ENCODE results near the gene ITPRID2.
A peak's percentile ranks its signal among the peaks of the same experiment; 100 is the strongest.

The ITPRID2 gene

DNA sequence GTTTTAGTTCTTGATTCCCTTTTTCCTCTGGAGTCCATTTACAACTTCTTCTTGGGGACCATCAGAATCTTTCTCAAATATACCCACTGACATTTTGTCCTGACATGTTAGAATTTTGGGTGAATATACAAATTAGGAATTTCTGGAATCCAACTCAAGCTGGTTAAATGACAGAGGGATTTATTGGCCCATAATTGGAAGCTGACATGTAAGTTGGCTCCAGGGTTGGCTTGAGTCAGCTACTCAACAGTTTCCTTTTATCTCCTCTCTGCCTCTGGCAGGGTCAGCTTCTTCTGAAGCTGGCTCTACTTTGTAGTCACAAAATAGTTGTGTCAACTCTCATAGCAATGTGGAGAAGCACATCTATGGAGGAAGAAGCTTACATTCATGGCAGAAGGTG, 57.5 kb downstream of the ITPRID2 start:
- Histone ChIP-seq H4K91ac (ENCODE audit: low read depth, low read length) (peak overlapping the region; percentile 92), H2BK12ac (ENCODE audit: low read length) (peak overlapping the region; percentile 99), H3K14ac (ENCODE audit: low read length) (peak overlapping the region; percentile 59), H2BK120ac (ENCODE audit: insufficient read depth, low read length, poor library complexity) (peak overlapping the region; percentile 98), H3K79me2 (ENCODE audit: control insufficient read depth, insufficient read depth, low read length, poor library complexity) (peaks cover 2% of the 10 kb centered on the region), H3K79me1 (ENCODE audit: low read length) (peaks cover 31% of the 10 kb centered on the region), H4K12ac (ENCODE audit: low read depth, low read length) (no peak overlapping the region), H3K4me1 (ENCODE audit: control insufficient read depth in 1 of 2, insufficient read depth in 2 of 2, low read length in 2 of 2) (peaks cover 13 to 19% of the 10 kb centered on the region in 2 experiments), H3K4ac (ENCODE audit: low read depth, low read length) (peak overlapping the region; percentile 49), H2AFZ (ENCODE audit: insufficient read depth, low read length, poor library complexity) (no peak overlapping the region), H3K27me3 (ENCODE audit: insufficient read depth, low read length) (no peaks in the 10 kb centered on the region), H4K8ac (ENCODE audit: low read depth, low read length) (peak overlapping the region; percentile 42), H3K27ac (ENCODE audit: low read depth, low read length) (peak overlapping the region; percentile 88), H2AK5ac (ENCODE audit: low read length) (peak overlapping the region; percentile 60), H3K9me3 (ENCODE audit: insufficient read depth, low read depth, low read length) (peaks cover 2% of the 10 kb centered on the region), H3K23ac (ENCODE audit: low read length) (no peak overlapping the region), H3K18ac (ENCODE audit: low read length) (peak overlapping the region; percentile 76), H3K9ac (ENCODE audit: low read length) (no peak overlapping the region), H2BK5ac (ENCODE audit: low read depth, low read length, poor library complexity) (peak overlapping the region; percentile 86), H3K4me3 (ENCODE audit: low read depth, low read length) (no peak overlapping the region), H3K36me3 (ENCODE audit: control insufficient read depth in 1 of 2, insufficient read depth in 2 of 2, low read length in 2 of 2) (no peaks in the 10 kb centered on the region), H3K4me2 (ENCODE audit: low read length) (no peak overlapping the region)
- peak in 1 of 2 donors; percentile 23 for DNase-seq

DNA sequence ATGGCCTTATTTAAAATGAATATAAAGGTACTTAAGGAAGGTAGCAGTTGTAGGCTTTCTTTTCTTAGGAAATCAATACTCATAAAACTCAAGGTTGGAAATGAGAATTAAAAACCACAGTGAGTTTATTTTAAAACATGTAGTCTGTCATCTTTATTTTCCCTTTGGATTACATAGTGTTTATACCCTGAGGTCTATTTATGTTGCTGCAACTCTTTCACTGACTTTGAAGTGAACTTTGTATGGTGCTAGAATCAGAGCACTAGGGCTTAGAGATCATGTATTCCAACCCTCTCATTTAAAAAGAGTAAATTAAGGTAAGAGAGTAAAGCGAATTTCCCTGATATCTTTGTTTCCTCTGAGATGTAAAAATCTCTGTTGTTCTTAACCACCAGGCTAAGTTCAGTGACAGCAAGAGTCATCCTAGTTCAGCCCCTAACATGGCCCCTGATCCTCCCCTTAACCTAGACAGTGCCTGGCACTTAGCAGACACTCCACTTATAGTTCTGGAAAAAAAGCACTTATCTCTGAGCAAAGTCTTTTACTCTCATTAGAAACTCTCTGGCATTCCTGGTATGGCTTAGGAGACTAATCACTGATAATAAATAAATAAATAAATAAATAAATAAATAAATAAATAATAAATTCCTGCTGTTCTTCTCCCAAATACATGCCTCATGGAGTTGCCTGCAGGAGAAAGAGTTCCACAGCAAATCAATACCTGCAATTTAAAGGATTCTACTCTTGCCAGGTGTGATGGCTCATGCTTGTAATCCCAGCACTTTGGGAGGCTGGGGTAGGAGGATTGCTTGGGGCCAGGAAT, 61.1 kb downstream of the ITPRID2 start:
- Histone ChIP-seq H4K12ac (ENCODE audit: low read depth, low read length) (no peak overlapping the region), H2BK120ac (ENCODE audit: insufficient read depth, low read length, poor library complexity) (peak overlapping the region; percentile 50), H3K27ac (ENCODE audit: low read depth, low read length) (peak overlapping the region; percentile 63), H2BK5ac (ENCODE audit: low read depth, low read length, poor library complexity) (peak overlapping the region; percentile 91), H4K8ac (ENCODE audit: low read depth, low read length) (no peak overlapping the region), H3K18ac (ENCODE audit: low read length) (no peak overlapping the region), H3K27me3 (ENCODE audit: insufficient read depth, low read length) (no peaks in the 10 kb centered on the region), H2AK5ac (ENCODE audit: low read length) (no peak overlapping the region), H3K79me1 (ENCODE audit: low read length) (peaks cover 26% of the 10 kb centered on the region), H4K91ac (ENCODE audit: low read depth, low read length) (peak overlapping the region; percentile 72), H3K9ac (ENCODE audit: low read length) (no peak overlapping the region), H3K79me2 (ENCODE audit: control insufficient read depth, insufficient read depth, low read length, poor library complexity) (peaks cover 2% of the 10 kb centered on the region), H3K9me3 (ENCODE audit: insufficient read depth, low read depth, low read length) (peaks cover 2% of the 10 kb centered on the region), H3K4ac (ENCODE audit: low read depth, low read length) (no peak overlapping the region), H3K36me3 (ENCODE audit: control insufficient read depth in 1 of 2, insufficient read depth in 2 of 2, low read length in 2 of 2) (no peaks in the 10 kb centered on the region), H2BK12ac (ENCODE audit: low read length) (peak overlapping the region; percentile 50), H3K4me3 (ENCODE audit: low read depth, low read length) (no peak overlapping the region), H2AFZ (ENCODE audit: insufficient read depth, low read length, poor library complexity) (no peak overlapping the region), H3K4me2 (ENCODE audit: low read length) (no peak overlapping the region), H3K14ac (ENCODE audit: low read length) (no peak overlapping the region), H3K4me1 (ENCODE audit: control insufficient read depth in 1 of 2, insufficient read depth in 2 of 2, low read length in 2 of 2) (peaks cover 13 to 15% of the 10 kb centered on the region in 2 experiments), H3K23ac (ENCODE audit: low read length) (no peak overlapping the region)
- no CpG with 5 or more reads among the region's 1 CpG for WGBS (ENCODE audit: extremely low coverage, insufficient coverage, insufficient read length)
- DNase-seq = no peak

DNA sequence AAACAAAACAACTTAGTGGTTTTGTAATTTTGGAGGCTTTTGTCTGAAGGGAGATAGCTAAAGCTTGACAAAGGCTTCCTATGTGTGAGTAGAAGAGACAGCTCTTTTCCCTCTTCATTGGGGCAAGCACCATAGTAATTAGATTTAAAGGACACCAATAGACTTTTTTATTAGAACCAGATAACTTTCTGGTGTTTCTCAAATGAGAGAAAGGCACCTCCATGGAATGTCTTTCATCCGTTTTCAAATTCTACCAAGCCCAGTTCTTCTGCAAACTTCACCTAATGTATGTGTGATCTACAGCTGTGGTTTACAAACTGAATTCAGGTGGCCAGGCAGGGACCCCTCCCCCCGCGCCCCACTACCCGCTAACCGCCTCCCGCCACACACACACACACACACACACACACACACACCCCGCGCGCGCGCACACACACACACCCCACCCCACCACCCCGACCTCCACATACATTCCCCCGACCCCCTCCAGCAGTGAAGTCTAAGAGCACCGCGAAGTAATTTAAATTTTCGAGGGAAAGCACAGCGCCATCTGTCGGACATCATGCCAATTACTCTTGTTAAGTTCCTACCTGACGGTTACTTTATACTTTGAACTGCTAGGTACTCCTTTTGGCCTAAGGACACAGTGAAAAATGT, 62.5 kb downstream of the ITPRID2 start:
- Histone ChIP-seq H3K18ac (ENCODE audit: low read length) (no peak overlapping the region), H3K23ac (ENCODE audit: low read length) (no peak overlapping the region), H2AFZ (ENCODE audit: insufficient read depth, low read length, poor library complexity) (no peak overlapping the region), H3K9me3 (ENCODE audit: insufficient read depth, low read depth, low read length) (peaks cover 2% of the 10 kb centered on the region), H3K79me1 (ENCODE audit: low read length) (peaks cover 20% of the 10 kb centered on the region), H2BK5ac (ENCODE audit: low read depth, low read length, poor library complexity) (peak overlapping the region; percentile 33), H3K27ac (ENCODE audit: low read depth, low read length) (peak overlapping the region; percentile 73), H3K14ac (ENCODE audit: low read length) (no peak overlapping the region), H2BK120ac (ENCODE audit: insufficient read depth, low read length, poor library complexity) (peak overlapping the region; percentile 24), H3K79me2 (ENCODE audit: control insufficient read depth, insufficient read depth, low read length, poor library complexity) (peaks cover 2% of the 10 kb centered on the region), H3K9ac (ENCODE audit: low read length) (no peak overlapping the region), H3K4me1 (ENCODE audit: control insufficient read depth in 1 of 2, insufficient read depth in 2 of 2, low read length in 2 of 2) (peaks cover 11 to 12% of the 10 kb centered on the region in 2 experiments), H4K12ac (ENCODE audit: low read depth, low read length) (no peak overlapping the region), H2AK5ac (ENCODE audit: low read length) (no peak overlapping the region), H3K27me3 (ENCODE audit: insufficient read depth, low read length) (no peaks in the 10 kb centered on the region), H3K4me2 (ENCODE audit: low read length) (peak overlapping the region; percentile 45), H3K4me3 (ENCODE audit: low read depth, low read length) (no peak overlapping the region), H4K8ac (ENCODE audit: low read depth, low read length) (peak overlapping the region; percentile 66), H3K4ac (ENCODE audit: low read depth, low read length) (no peak overlapping the region), H3K36me3 (ENCODE audit: control insufficient read depth in 1 of 2, insufficient read depth in 2 of 2, low read length in 2 of 2) (no peaks in the 10 kb centered on the region), H2BK12ac (ENCODE audit: low read length) (no peak overlapping the region), H4K91ac (ENCODE audit: low read depth, low read length) (peak overlapping the region; percentile 87)
- DNase-seq = peak; percentile 81 to 96
- no CpG with 5 or more reads among the region's 19 CpGs for WGBS (ENCODE audit: extremely low coverage, insufficient coverage, insufficient read length)

DNA sequence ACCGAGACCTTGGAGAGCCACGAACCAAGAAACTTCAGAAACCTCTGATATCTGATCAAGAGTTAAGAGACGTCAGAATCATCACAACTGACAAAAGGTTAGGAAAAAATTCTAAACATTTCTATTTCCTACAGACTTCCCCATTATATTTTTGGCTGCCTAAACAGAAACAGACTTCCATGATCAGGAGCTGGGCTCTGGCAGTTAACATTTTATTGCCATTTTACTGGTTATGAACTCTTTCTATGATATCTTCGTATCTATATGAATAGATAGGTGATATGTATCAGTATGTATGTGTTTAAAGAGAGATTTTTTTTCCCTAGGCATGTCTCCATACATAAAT, 63.0 kb downstream of the ITPRID2 start:
- H3K27ac ChIP-seq (ENCODE audit: low read depth, low read length) = peak overlapping the region; percentile 33
- no peaks in the 10 kb centered on the region for H3K27me3 ChIP-seq (ENCODE audit: insufficient read depth, low read length)
- H3K4me1 ChIP-seq (ENCODE audit: control insufficient read depth in 1 of 2, insufficient read depth in 2 of 2, low read length in 2 of 2) = peaks cover 6 to 7% of the 10 kb centered on the region in 2 experiments
- peak overlapping the region; percentile 45 for H3K4me2 ChIP-seq (ENCODE audit: low read length)
- H3K79me1 ChIP-seq (ENCODE audit: low read length) = peaks cover 16% of the 10 kb centered on the region
- H2BK5ac ChIP-seq (ENCODE audit: low read depth, low read length, poor library complexity) = peak overlapping the region; percentile 63
- H2BK12ac ChIP-seq (ENCODE audit: low read length) = no peak overlapping the region
- no peak overlapping the region for H3K4me3 ChIP-seq (ENCODE audit: low read depth, low read length)
- no peak overlapping the region for H4K12ac ChIP-seq (ENCODE audit: low read depth, low read length)
- H3K18ac ChIP-seq (ENCODE audit: low read length) = no peak overlapping the region
- H3K79me2 ChIP-seq (ENCODE audit: control insufficient read depth, insufficient read depth, low read length, poor library complexity) = peaks cover 2% of the 10 kb centered on the region
- no peaks in the 10 kb centered on the region for H3K9me3 ChIP-seq (ENCODE audit: insufficient read depth, low read depth, low read length)
- no peak overlapping the region for H3K9ac ChIP-seq (ENCODE audit: low read length)
- no peak overlapping the region for H2BK120ac ChIP-seq (ENCODE audit: insufficient read depth, low read length, poor library complexity)
- no peak overlapping the region for H2AFZ ChIP-seq (ENCODE audit: insufficient read depth, low read length, poor library complexity)
- H3K14ac ChIP-seq (ENCODE audit: low read length) = no peak overlapping the region
- H4K8ac ChIP-seq (ENCODE audit: low read depth, low read length) = no peak overlapping the region
- no peak overlapping the region for H4K91ac ChIP-seq (ENCODE audit: low read depth, low read length)
- no CpG with 5 or more reads among the region's 4 CpGs for WGBS (ENCODE audit: extremely low coverage, insufficient coverage, insufficient read length)
- H3K36me3 ChIP-seq (ENCODE audit: control insufficient read depth in 1 of 2, insufficient read depth in 2 of 2, low read length in 2 of 2) = no peaks in the 10 kb centered on the region
- no peak overlapping the region for H3K4ac ChIP-seq (ENCODE audit: low read depth, low read length)
- H2AK5ac ChIP-seq (ENCODE audit: low read length) = no peak overlapping the region
- no peak overlapping the region for H3K23ac ChIP-seq (ENCODE audit: low read length)
- DNase-seq = no peak
